Liver (tissue), 9 donors: Measurements from ENCODE around the gene BEST3. TPM values are rescaled to one million over a fixed set of nuclear protein-coding genes. Genes with fewer than 3 reads are reported as not detected.

ENCODE experiments used
- DNase-seq: peaks from one replicate; pipeline ENCODE4 v3.0.0-alpha.2; 2017; ENCODE audit warnings: low spot score
- H3K27ac ChIP-seq, 2 donors: one replicate each; pipeline ENCODE4 v1.7.0; 2013; ENCODE audit warnings: inconsistent platforms in 2 of 2, low read length in 2 of 2, control low read depth in 1 of 2, low read depth in 1 of 2, mild to moderate bottlenecking in 1 of 2
- H3K27me3 ChIP-seq, 4 donors: one replicate each; pipeline versions ENCODE4 v1.6.1 to v1.7.0; 2013; ENCODE audit warnings: low read length in 3 of 4, inconsistent platforms in 1 of 4, mild to moderate bottlenecking in 1 of 4, moderate library complexity in 1 of 4; ENCODE audit not compliant: control insufficient read depth in 4 of 4, insufficient read depth in 4 of 4
- H3K36me3 ChIP-seq, 4 donors: one replicate each; pipeline versions ENCODE4 v1.6.1 to v1.7.0; 2013; ENCODE audit warnings: low read length in 3 of 4, mild to moderate bottlenecking in 3 of 4, low read depth in 1 of 4, moderate library complexity in 1 of 4; ENCODE audit not compliant: control insufficient read depth in 4 of 4, insufficient read depth in 3 of 4
- H3K4me1 ChIP-seq, 4 donors: one replicate each; pipeline versions ENCODE4 v1.6.1 to v1.7.0; 2013; ENCODE audit warnings: low read length in 3 of 4, mild to moderate bottlenecking in 3 of 4, moderate library complexity in 1 of 4; ENCODE audit not compliant: control insufficient read depth in 4 of 4, insufficient read depth in 4 of 4
- H3K4me3 ChIP-seq, 3 donors: one replicate each; pipeline versions ENCODE4 v1.6.1 to v1.7.0; 2013; ENCODE audit warnings: low read length in 3 of 3, control low read depth in 1 of 3, low read depth in 1 of 3, mild to moderate bottlenecking in 1 of 3
- H3K9ac ChIP-seq, 2 donors: one replicate each; pipeline ENCODE4 v1.7.0; 2013; ENCODE audit warnings: low read length in 2 of 2, mild to moderate bottlenecking in 2 of 2, moderate library complexity in 2 of 2, control low read depth in 1 of 2, low read depth in 1 of 2
- H3K9me3 ChIP-seq, 4 donors: one replicate each; pipeline versions ENCODE4 v1.6.1 to v1.7.0; 2013; ENCODE audit warnings: low read length in 3 of 4; ENCODE audit not compliant: control insufficient read depth in 4 of 4
- EGR1 ChIP-seq, 2 donors: IDR thresholded peaks; 2 replicates each; pipeline ENCODE4 v1.6.1; 2016 to 2018; ENCODE audit warnings: antibody characterized with exemption in 2 of 2, low read depth in 2 of 2
- FOXA1 ChIP-seq: IDR thresholded peaks from 2 replicates; pipeline ENCODE4 v1.6.1; 2016; ENCODE audit warnings: antibody characterized with exemption
- GABPA ChIP-seq, 2 donors: IDR thresholded peaks in 1 of 2; conservative IDR thresholded peaks in 1 of 2; 2 replicates each; pipeline ENCODE4 v1.6.1; 2016; ENCODE audit warnings: antibody characterized with exemption in 2 of 2, mild to moderate bottlenecking in 1 of 2, moderate library complexity in 1 of 2
- HNF4A ChIP-seq, 2 donors: conservative IDR thresholded peaks; 2 replicates each; pipeline ENCODE4 v1.6.1; 2016; ENCODE audit warnings: antibody characterized with exemption in 2 of 2, mild to moderate bottlenecking in 2 of 2
- HNF4G ChIP-seq: IDR thresholded peaks from 2 replicates; pipeline ENCODE4 v1.6.1; 2016; ENCODE audit warnings: antibody characterized with exemption
- JUND ChIP-seq, 2 donors: IDR thresholded peaks; 2 replicates each; pipeline ENCODE4 v1.6.1; 2016; ENCODE audit warnings: antibody characterized with exemption in 2 of 2
- NR2F2 ChIP-seq: IDR thresholded peaks from 2 replicates; pipeline ENCODE4 v1.6.1; 2016; ENCODE audit warnings: antibody characterized with exemption
- RAD21 ChIP-seq, 2 donors: IDR thresholded peaks; 2 replicates each; pipeline ENCODE4 v1.6.1; 2016; ENCODE audit warnings: antibody characterized with exemption in 2 of 2, mild to moderate bottlenecking in 2 of 2
- RXRA ChIP-seq, 2 donors: IDR thresholded peaks; 2 replicates each; pipeline ENCODE4 v1.6.1; 2017 to 2018; ENCODE audit warnings: antibody characterized with exemption in 2 of 2, mild to moderate bottlenecking in 1 of 2
- TAF1 ChIP-seq: conservative IDR thresholded peaks from 2 replicates; pipeline ENCODE4 v1.6.1; 2016; ENCODE audit warnings: antibody characterized with exemption, mild to moderate bottlenecking
- YY1 ChIP-seq: IDR thresholded peaks from 2 replicates; pipeline ENCODE4 v1.6.1; 2016; ENCODE audit warnings: antibody characterized with exemption, mild to moderate bottlenecking
- WGBS: extraction: QIAGEN DNeasy Blood & Tissue Kit; methylation state at CpG from one replicate; pipeline ENCODE4 v1.1.7; 2013; 5-methylcytosine and 5-hydroxymethylcytosine counted together
- polyA plus RNA-seq, 2 donors: library from polyadenylated mRNA; stranded (reverse) in 1 of 2; unstranded in 1 of 2; fragments of 200-250 nt in 1 of 2; fragments of >200 nt in 1 of 2; fragmentation: Nextera tagmentation in 1 of 2; extraction: Ambion mirVana in 1 of 2; gene quantifications; one replicate each; pipeline versions ENCODE4 v1.2.1 to v1.2.3, GENCODE V29; 2013 to 2015
- total RNA-seq, 2 donors: library from RNA; depleted of rRNA; stranded (reverse); fragments of >200 nt; gene quantifications; one replicate each; pipeline ENCODE4 v1.2.3, GENCODE V29; 2014
- TF ChIP-seq, protein P1 (sequence below): IDR thresholded peaks from 2 replicates; pipeline ENCODE4 v1.6.1; 2016; ENCODE audit warnings: antibody characterized with exemption
- TF ChIP-seq, protein P2 (sequence below): IDR thresholded peaks from 2 replicates; pipeline ENCODE4 v1.6.1; 2016; ENCODE audit warnings: antibody characterized with exemption, mild to moderate bottlenecking
- TF ChIP-seq, protein P3 (sequence below): IDR thresholded peaks from 2 replicates; pipeline ENCODE4 v1.6.1; 2016; ENCODE audit warnings: antibody characterized with exemption
- TF ChIP-seq, protein P4 (sequence below): fragments of 150-350 bp; IDR thresholded peaks from 2 replicates; pipeline ENCODE4 v1.5.1; 2017; ENCODE audit warnings: improper control_type of control experiment, low read depth, low read length; ENCODE audit not compliant: missing input control
- donor health status: healthy.
- donor health status: healthy.
- donor health status: healthy.
- donor health status: healthy.
- donor health status: healthy.

The BEST3 gene
- total and polyA plus RNA-seq, 4 donors: 0.89 TPM; not detected in 3

DNA sequence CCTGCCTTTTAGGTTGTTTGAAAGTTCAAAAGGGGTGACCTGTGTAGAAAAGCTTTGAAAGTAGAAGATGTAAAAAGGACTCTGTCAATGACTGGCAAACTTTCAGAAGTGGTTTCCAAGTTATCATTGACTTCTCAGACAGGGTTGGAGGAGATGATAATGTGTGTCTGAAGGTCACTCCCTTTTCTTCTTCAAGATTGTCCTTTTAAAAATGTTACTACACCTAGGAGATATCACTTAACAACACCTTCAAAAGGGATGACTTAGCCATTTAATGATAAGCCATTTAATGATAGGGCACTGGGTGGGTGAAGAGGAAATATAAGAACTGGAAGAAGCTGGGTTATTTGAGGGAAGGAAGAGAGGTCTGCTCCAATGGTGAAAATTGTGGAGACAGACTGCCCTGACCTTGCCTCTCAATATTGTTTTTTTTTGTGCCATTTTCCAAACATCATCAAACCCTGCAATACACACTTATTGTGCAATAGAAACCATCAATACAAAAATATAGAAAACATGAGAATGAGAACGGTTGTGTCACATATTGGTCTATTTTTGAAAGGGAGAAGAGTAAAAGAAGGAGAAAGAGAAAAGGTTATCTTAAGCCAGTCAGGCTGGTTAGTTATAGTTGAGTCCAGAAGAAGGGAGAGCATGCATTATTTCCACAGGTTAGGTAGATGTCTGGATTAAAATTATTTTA, 38.8 kb downstream of the BEST3 start:
- Histone ChIP-seq H3K4me1 (peaks cover 0 to 2% (median 0%) of the 10 kb centered on the region in 4 donors), H3K9ac (no peak overlapping the region), H3K27me3 (peaks cover 0 to 2% (median 0%) of the 10 kb centered on the region in 4 donors), H3K36me3 (no peaks in the 10 kb centered on the region), H3K4me3 (no peak overlapping the region), H3K9me3 (no peaks in the 10 kb centered on the region), H3K27ac (no peak overlapping the region)
- no peak for DNase-seq
- WGBS: 50% methylated on average over 1 of the region's 1 CpG
- TF ChIP-seq RXRA (IDR thresholded peaks at IDR 0.05) (no peak), EGR1 (IDR thresholded peaks at IDR 0.05; ENCODE audit: low read depth in 2 of 2) (no peak), JUND (IDR thresholded peaks at IDR 0.05) (no peak), RAD21 (IDR thresholded peaks at IDR 0.05) (no peak), HNF4G (no peak), GABPA (IDR thresholded peaks at IDR 0.05 in 1 of 2, conservative IDR thresholded peaks at IDR 0.05 in 1 of 2) (no peak), HNF4A (conservative IDR thresholded peaks at IDR 0.05) (no peak), YY1 (no peak), TAF1 (no peak), NR2F2 (no peak), FOXA1 (no peak)
- TF ChIP-seq, protein P1, sequence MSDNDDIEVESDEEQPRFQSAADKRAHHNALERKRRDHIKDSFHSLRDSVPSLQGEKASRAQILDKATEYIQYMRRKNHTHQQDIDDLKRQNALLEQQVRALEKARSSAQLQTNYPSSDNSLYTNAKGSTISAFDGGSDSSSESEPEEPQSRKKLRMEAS: no peak
- TF ChIP-seq, protein P2, sequence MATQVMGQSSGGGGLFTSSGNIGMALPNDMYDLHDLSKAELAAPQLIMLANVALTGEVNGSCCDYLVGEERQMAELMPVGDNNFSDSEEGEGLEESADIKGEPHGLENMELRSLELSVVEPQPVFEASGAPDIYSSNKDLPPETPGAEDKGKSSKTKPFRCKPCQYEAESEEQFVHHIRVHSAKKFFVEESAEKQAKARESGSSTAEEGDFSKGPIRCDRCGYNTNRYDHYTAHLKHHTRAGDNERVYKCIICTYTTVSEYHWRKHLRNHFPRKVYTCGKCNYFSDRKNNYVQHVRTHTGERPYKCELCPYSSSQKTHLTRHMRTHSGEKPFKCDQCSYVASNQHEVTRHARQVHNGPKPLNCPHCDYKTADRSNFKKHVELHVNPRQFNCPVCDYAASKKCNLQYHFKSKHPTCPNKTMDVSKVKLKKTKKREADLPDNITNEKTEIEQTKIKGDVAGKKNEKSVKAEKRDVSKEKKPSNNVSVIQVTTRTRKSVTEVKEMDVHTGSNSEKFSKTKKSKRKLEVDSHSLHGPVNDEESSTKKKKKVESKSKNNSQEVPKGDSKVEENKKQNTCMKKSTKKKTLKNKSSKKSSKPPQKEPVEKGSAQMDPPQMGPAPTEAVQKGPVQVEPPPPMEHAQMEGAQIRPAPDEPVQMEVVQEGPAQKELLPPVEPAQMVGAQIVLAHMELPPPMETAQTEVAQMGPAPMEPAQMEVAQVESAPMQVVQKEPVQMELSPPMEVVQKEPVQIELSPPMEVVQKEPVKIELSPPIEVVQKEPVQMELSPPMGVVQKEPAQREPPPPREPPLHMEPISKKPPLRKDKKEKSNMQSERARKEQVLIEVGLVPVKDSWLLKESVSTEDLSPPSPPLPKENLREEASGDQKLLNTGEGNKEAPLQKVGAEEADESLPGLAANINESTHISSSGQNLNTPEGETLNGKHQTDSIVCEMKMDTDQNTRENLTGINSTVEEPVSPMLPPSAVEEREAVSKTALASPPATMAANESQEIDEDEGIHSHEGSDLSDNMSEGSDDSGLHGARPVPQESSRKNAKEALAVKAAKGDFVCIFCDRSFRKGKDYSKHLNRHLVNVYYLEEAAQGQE: no peak
- TF ChIP-seq, protein P3, sequence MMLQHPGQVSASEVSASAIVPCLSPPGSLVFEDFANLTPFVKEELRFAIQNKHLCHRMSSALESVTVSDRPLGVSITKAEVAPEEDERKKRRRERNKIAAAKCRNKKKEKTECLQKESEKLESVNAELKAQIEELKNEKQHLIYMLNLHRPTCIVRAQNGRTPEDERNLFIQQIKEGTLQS: no peak
- TF ChIP-seq, protein P4, sequence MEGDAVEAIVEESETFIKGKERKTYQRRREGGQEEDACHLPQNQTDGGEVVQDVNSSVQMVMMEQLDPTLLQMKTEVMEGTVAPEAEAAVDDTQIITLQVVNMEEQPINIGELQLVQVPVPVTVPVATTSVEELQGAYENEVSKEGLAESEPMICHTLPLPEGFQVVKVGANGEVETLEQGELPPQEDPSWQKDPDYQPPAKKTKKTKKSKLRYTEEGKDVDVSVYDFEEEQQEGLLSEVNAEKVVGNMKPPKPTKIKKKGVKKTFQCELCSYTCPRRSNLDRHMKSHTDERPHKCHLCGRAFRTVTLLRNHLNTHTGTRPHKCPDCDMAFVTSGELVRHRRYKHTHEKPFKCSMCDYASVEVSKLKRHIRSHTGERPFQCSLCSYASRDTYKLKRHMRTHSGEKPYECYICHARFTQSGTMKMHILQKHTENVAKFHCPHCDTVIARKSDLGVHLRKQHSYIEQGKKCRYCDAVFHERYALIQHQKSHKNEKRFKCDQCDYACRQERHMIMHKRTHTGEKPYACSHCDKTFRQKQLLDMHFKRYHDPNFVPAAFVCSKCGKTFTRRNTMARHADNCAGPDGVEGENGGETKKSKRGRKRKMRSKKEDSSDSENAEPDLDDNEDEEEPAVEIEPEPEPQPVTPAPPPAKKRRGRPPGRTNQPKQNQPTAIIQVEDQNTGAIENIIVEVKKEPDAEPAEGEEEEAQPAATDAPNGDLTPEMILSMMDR: no peak

DNA sequence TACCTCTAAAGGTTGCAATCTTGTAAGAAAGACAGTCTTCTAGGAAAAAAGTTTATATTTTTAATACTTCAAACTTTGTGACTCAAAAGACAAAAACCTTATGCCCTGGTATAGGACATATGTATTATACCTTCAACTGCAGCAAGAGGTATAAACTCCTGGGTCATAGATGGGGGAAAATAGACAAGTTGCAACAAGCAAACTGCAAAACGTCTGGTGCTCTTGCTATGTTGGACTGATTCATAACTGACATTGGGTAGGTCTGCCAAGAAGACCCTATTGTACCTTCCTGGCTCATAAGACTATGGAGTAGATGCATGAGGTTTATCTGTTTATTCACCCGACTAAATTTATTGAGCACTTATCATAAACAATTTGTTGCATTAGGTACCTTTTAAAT, 40.9 kb downstream of the BEST3 start:
- Histone ChIP-seq H3K4me3 (no peak overlapping the region), H3K36me3 (no peaks in the 10 kb centered on the region), H3K27me3 (peaks cover 0 to 2% (median 0%) of the 10 kb centered on the region in 4 donors), H3K9me3 (no peaks in the 10 kb centered on the region), H3K4me1 (no peaks in the 10 kb centered on the region), H3K27ac (no peak overlapping the region), H3K9ac (no peak overlapping the region)
- TF ChIP-seq, protein P1: no peak
- TF ChIP-seq, protein P2: no peak
- TF ChIP-seq NR2F2: no peak
- no peak for TF ChIP-seq FOXA1
- no peak for TF ChIP-seq YY1
- WGBS: 59% methylated on average over 2 of the region's 2 CpGs
- DNase-seq: no peak
